ENCODE measurements around the gene NR4A2. TPM values are rescaled to one million over a fixed set of nuclear protein-coding genes. Genes with fewer than 3 reads are reported as not detected.

NR4A2 gene
- polyA plus RNA-seq, 1 donor (not counting 4 experiments of a cell fraction or from before 2014, with no cell fraction given), result 4.5 TPM

GRCh38 chr2:156322051-156322685 lies 10.4 kb downstream of the NR4A2 start:
- H3K9me3 ChIP-seq (ENCODE audit: control insufficient read depth, low read depth, low read length), result no peaks in the 10 kb centered on the region
- H4K20me1 ChIP-seq (ENCODE audit: control insufficient read depth, extremely low read depth, insufficient read depth, low read length), result no peaks in the 10 kb centered on the region
- no peaks in the 10 kb centered on the region for H3K79me2 ChIP-seq (ENCODE audit: control insufficient read depth, insufficient read depth, low read length)
- TF ChIP-seq CTCF (optimal IDR thresholded peaks at IDR 0.05 in 1 of 3, IDR thresholded peaks at IDR 0.05 in 1 of 3, conservative IDR thresholded peaks at IDR 0.05 in 1 of 3; ENCODE audit: extremely low read depth in 1 of 3, insufficient read depth in 2 of 3, low read length in 3 of 3) (no peak), EZH2 (IDR thresholded peaks at IDR 0.05; ENCODE audit: low read length) (peak; percentile 56)
- no peak overlapping the region for H2AFZ ChIP-seq (ENCODE audit: control insufficient read depth, low read length)
- H3K9me1 ChIP-seq (ENCODE audit: control insufficient read depth, extremely low read depth, insufficient read depth, low read length), result no peaks in the 10 kb centered on the region
- peak overlapping the region in 2 of 3 experiments; percentile 59 to 64 for H3K4me3 ChIP-seq (ENCODE audit: control insufficient read depth in 2 of 3, extremely low read depth in 1 of 3, insufficient read depth in 2 of 3, low read depth in 1 of 3, low read length in 3 of 3)
- FAIRE-seq (no peak), DNase-seq (ENCODE audit: low read depth, low spot score) (no peak)
- no peaks in the 10 kb centered on the region for H3K36me3 ChIP-seq (ENCODE audit: control insufficient read depth in 2 of 2, extremely low read depth in 1 of 2, insufficient read depth in 2 of 2, low read length in 2 of 2)
- peaks cover 9% of the 10 kb centered on the region for H3K4me1 ChIP-seq (ENCODE audit: control insufficient read depth, extremely low read depth, insufficient read depth, low read length)
- H3K27ac ChIP-seq (ENCODE audit: control insufficient read depth, insufficient read depth, low read length), result no peak overlapping the region
- dilution Hi-C loops (cut with MboI; ENCODE audit: extremely low pct_ligation_motif_present, low sequenced_read_pairs), result no loop called here
- peak overlapping the region; percentile 85 for H3K4me2 ChIP-seq (ENCODE audit: control insufficient read depth, extremely low read depth, insufficient read depth, low read depth, low read length)
- H3K9ac ChIP-seq (ENCODE audit: control insufficient read depth, extremely low read depth, insufficient read depth, low read length), result no peak overlapping the region
- peaks cover 42% of the 10 kb centered on the region for H3K27me3 ChIP-seq (ENCODE audit: control insufficient read depth, extremely low read depth, insufficient read depth, low read length)

- peak overlapping the region; percentile 21 to 64 (median 59) for H3K4me3 ChIP-seq (ENCODE audit: control insufficient read depth in 2 of 3, extremely low read depth in 1 of 3, insufficient read depth in 2 of 3, low read depth in 1 of 3, low read length in 3 of 3)
- FAIRE-seq (no peak), DNase-seq (ENCODE audit: low read depth, low spot score) (no peak)
- peaks cover 9% of the 10 kb centered on the region for H3K4me1 ChIP-seq (ENCODE audit: control insufficient read depth, extremely low read depth, insufficient read depth, low read length)
- TF ChIP-seq CTCF (optimal IDR thresholded peaks at IDR 0.05 in 1 of 3, IDR thresholded peaks at IDR 0.05 in 1 of 3, conservative IDR thresholded peaks at IDR 0.05 in 1 of 3; ENCODE audit: extremely low read depth in 1 of 3, insufficient read depth in 2 of 3, low read length in 3 of 3) (peak in 1 of 3 experiments; percentile 8), EZH2 (IDR thresholded peaks at IDR 0.05; ENCODE audit: low read length) (peak; percentile 71)
- H3K27ac ChIP-seq (ENCODE audit: control insufficient read depth, insufficient read depth, low read length), result no peak overlapping the region
- dilution Hi-C loops (cut with MboI; ENCODE audit: extremely low pct_ligation_motif_present, low sequenced_read_pairs), result no loop called here
- no peaks in the 10 kb centered on the region for H3K36me3 ChIP-seq (ENCODE audit: control insufficient read depth in 2 of 2, extremely low read depth in 1 of 2, insufficient read depth in 2 of 2, low read length in 2 of 2)
- H2AFZ ChIP-seq (ENCODE audit: control insufficient read depth, low read length), result peak overlapping the region; percentile 51
- no peaks in the 10 kb centered on the region for H4K20me1 ChIP-seq (ENCODE audit: control insufficient read depth, extremely low read depth, insufficient read depth, low read length)
- H3K9me1 ChIP-seq (ENCODE audit: control insufficient read depth, extremely low read depth, insufficient read depth, low read length), result no peaks in the 10 kb centered on the region
- peak overlapping the region; percentile 85 for H3K4me2 ChIP-seq (ENCODE audit: control insufficient read depth, extremely low read depth, insufficient read depth, low read depth, low read length)
- H3K27me3 ChIP-seq (ENCODE audit: control insufficient read depth, extremely low read depth, insufficient read depth, low read length), result peaks cover 42% of the 10 kb centered on the region
- peak overlapping the region; percentile 15 for H3K9ac ChIP-seq (ENCODE audit: control insufficient read depth, extremely low read depth, insufficient read depth, low read length)
- H3K9me3 ChIP-seq (ENCODE audit: control insufficient read depth, low read depth, low read length), result no peaks in the 10 kb centered on the region
- H3K79me2 ChIP-seq (ENCODE audit: control insufficient read depth, insufficient read depth, low read length), result no peaks in the 10 kb centered on the region
Observed at GRCh38 chr2:156321243-156321904, 11.1 kb downstream of the NR4A2 start.

Measured in keratinocyte (primary cell).